Measurements from ENCODE around the gene CACNA1I.

The CACNA1I gene

DNA sequence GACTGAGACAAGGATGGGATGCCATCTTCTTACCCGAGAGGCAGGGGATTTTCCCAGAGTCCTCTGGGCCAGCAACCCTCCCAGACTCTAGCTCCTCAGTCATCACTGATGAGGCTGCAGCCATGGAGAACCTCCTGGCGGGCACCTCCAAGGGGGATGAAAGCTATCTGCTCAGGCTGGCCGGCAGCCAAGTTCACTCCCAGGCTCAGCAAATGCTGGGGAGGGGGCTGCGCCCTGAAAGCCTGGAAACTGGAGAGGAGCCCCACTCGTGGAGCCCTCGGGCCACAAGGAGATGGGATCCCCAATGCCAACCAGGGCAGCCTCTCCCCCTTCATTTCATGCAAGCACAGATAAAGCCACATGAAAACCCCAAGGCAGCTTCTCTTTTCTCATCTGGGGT, 75.0 kb downstream of the CACNA1I start:
- H3K9ac ChIP-seq (ENCODE audit: low read depth, low read length), result no peak overlapping the region
- H3K4me1 ChIP-seq (ENCODE audit: insufficient read depth, low read length), result no peaks in the 10 kb centered on the region
- no peaks in the 10 kb centered on the region for H3K9me3 ChIP-seq (ENCODE audit: insufficient read depth, low read depth, low read length)
- WGBS, result 89% methylated on average over 6 of the region's 6 CpGs
- H3K4me3 ChIP-seq (ENCODE audit: low read length), result no peak overlapping the region
- H3K27me3 ChIP-seq (ENCODE audit: insufficient read depth, low read length), result no peaks in the 10 kb centered on the region
- H3K27ac ChIP-seq (ENCODE audit: low read depth, low read length), result no peak overlapping the region
- H3K36me3 ChIP-seq (ENCODE audit: insufficient read depth, low read length), result no peaks in the 10 kb centered on the region

DNA sequence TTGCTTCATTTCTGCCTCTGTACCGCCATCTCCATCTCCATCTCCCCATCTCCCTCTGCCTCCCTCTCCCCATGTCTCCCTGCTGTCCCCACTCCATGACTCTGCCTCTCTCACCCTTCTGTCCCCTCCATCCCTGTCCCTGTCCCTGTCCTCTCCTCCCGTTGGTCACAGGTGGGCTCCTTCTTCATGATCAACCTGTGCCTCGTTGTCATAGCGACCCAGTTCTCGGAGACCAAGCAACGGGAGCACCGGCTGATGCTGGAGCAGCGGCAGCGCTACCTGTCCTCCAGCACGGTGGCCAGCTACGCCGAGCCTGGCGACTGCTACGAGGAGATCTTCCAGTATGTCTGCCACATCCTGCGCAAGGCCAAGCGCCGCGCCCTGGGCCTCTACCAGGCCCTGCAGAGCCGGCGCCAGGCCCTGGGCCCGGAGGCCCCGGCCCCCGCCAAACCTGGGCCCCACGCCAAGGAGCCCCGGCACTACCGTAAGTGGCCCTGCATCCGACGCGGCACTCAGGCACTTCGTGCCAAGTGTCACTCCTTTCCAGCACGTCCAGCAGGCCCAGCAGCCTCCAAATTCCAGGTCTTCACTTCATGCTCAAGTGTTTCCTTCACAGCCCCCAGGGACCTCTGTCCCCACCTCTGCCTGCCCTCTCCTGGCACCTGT, 76.0 kb downstream of the CACNA1I start:
- Histone ChIP-seq H3K4me1 (ENCODE audit: insufficient read depth, low read length) (no peaks in the 10 kb centered on the region), H3K4me3 (ENCODE audit: low read length) (no peak overlapping the region), H3K9me3 (ENCODE audit: insufficient read depth, low read depth, low read length) (no peaks in the 10 kb centered on the region), H3K9ac (ENCODE audit: low read depth, low read length) (no peak overlapping the region), H3K27me3 (ENCODE audit: insufficient read depth, low read length) (no peaks in the 10 kb centered on the region), H3K36me3 (ENCODE audit: insufficient read depth, low read length) (no peaks in the 10 kb centered on the region), H3K27ac (ENCODE audit: low read depth, low read length) (no peak overlapping the region)
- WGBS, result 95% methylated on average over 31 of the region's 31 CpGs

DNA sequence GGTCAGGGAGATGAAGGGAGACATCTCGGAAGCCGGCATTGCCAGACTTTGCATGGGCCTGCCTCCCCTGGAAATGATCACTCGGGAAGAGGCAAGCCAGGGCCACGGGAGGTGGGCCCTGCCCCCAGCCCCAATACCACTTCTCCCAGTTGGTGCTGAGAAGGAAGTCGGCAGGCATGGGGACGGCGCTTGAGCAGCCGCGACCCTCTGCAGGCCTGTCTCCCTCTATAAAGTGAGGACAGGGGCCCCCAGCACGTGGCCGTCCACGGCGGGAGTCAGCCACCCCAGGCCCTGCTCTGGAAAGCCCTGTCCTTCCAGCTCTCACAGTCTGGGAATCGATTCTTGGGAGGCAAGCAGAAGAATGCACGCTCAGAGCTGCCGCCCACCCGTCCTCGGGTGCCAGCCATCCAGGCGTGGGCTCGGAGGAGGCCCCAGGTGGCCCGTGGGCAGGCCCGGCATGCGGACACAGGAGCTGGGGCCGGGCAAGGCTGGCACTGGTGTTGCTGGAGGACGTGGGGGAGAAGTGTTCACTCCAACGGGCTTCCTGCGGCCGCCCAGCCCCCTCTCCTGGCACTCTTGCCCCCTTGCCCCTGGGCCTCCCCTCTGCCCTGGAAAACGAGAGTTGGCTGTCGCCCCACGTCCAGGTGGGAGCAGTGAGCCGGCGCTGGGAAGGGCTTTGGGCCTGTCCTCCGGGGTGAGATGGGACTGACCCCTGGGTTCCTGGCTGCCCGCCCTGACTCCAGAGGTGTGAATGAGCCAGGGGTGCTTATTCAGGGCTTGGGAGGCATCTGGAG, 77.5 kb downstream of the CACNA1I start:
- 91% methylated on average over 35 of the region's 35 CpGs for WGBS
- H3K36me3 ChIP-seq (ENCODE audit: insufficient read depth, low read length), result no peaks in the 10 kb centered on the region
- no peaks in the 10 kb centered on the region for H3K9me3 ChIP-seq (ENCODE audit: insufficient read depth, low read depth, low read length)
- no peaks in the 10 kb centered on the region for H3K27me3 ChIP-seq (ENCODE audit: insufficient read depth, low read length)
- H3K4me1 ChIP-seq (ENCODE audit: insufficient read depth, low read length), result no peaks in the 10 kb centered on the region
- H3K4me3 ChIP-seq (ENCODE audit: low read length), result no peak overlapping the region
- no peak overlapping the region for H3K9ac ChIP-seq (ENCODE audit: low read depth, low read length)
- H3K27ac ChIP-seq (ENCODE audit: low read depth, low read length), result no peak overlapping the region

DNA sequence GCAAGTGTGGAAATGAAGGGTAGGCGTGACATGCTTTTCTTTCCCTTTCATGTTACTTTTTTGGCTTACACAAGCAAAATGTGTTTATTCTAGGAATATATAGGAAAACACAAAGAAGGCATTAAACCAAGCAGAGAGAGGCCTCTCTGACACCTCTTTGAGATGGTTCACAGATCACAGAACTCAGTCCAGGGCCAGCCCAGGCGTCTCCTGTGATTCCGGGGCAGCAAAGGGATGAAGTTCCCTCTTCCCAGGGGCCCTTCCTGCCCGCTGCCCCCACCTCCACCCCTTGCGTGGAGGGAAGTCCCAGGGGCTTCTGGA, 78.0 kb downstream of the CACNA1I start:
- no peaks in the 10 kb centered on the region for H3K36me3 ChIP-seq (ENCODE audit: insufficient read depth, low read length)
- no peaks in the 10 kb centered on the region for H3K27me3 ChIP-seq (ENCODE audit: insufficient read depth, low read length)
- no peak overlapping the region for H3K9ac ChIP-seq (ENCODE audit: low read depth, low read length)
- H3K27ac ChIP-seq (ENCODE audit: low read depth, low read length), result no peak overlapping the region
- 78% methylated on average over 5 of the region's 5 CpGs for WGBS
- H3K9me3 ChIP-seq (ENCODE audit: insufficient read depth, low read depth, low read length), result no peaks in the 10 kb centered on the region
- no peak overlapping the region for H3K4me3 ChIP-seq (ENCODE audit: low read length)
- no peaks in the 10 kb centered on the region for H3K4me1 ChIP-seq (ENCODE audit: insufficient read depth, low read length)

DNA sequence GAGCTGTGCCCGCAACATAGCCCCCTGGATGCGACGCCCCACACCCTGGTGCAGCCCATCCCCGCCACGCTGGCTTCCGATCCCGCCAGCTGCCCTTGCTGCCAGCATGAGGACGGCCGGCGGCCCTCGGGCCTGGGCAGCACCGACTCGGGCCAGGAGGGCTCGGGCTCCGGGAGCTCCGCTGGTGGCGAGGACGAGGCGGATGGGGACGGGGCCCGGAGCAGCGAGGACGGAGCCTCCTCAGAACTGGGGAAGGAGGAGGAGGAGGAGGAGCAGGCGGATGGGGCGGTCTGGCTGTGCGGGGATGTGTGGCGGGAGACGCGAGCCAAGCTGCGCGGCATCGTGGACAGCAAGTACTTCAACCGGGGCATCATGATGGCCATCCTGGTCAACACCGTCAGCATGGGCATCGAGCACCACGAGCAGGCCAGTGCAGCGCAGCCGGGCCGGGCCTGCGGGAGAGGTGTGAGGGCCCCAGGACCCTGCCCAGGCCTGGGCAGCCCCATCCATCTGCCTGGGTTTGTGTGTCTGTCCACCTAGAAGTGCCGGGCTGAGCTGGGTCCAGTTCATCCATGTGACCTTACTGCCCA, 79.0 kb downstream of the CACNA1I start:
- Histone ChIP-seq H3K36me3 (ENCODE audit: insufficient read depth, low read length) (no peaks in the 10 kb centered on the region), H3K9ac (ENCODE audit: low read depth, low read length) (no peak overlapping the region), H3K4me1 (ENCODE audit: insufficient read depth, low read length) (no peaks in the 10 kb centered on the region), H3K9me3 (ENCODE audit: insufficient read depth, low read depth, low read length) (no peaks in the 10 kb centered on the region), H3K4me3 (ENCODE audit: low read length) (no peak overlapping the region), H3K27ac (ENCODE audit: low read depth, low read length) (no peak overlapping the region), H3K27me3 (ENCODE audit: insufficient read depth, low read length) (no peaks in the 10 kb centered on the region)
- WGBS, result 96% methylated on average over 41 of the region's 41 CpGs

DNA sequence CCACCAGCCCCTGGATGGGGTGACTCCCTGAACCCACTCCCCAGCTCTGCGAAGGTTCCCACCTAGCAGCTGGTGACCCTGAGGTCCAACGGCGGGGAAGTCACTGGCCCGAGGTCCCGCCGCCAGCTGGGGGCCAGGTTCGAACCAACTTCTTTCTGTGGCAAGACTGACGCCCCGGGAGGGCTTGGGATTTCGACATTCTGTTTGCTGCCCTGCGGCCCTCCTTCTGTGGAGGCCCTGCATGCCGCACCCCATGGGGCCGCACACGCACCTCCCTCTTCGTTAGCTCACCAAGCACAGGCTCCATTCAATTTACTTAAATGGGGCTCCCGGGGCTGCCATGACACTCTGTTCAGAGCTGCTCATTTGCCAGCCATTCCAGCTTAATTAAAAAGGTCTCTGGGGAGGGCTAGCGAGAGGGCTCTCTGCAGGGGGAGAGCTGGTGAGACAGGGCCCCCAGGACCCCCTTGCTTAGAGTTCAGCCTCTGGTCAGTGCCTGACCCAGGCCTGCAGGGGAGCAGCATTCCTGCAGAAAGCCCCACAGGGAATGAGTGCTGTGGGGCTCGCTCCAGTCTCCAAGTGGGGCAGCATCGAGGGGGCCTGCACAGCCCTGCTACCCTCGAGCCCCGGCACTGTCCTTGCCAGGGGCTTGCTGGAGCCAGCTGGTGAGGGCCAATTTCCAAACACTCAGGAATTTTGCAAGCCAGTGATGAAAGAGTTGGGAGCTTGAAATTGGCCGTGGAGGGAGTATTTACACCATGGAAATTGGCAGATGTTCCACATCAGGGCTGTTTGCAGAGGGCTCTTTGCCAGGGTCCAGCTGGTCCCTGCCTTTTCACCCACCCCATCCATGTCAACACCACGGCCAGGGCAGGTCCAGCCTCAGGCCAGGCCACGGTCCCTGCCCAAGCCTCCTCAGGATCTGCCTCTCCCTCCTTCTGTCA, 80.8 kb downstream of the CACNA1I start:
- WGBS, result 79% methylated on average over 24 of the region's 24 CpGs
- no peaks in the 10 kb centered on the region for H3K27me3 ChIP-seq (ENCODE audit: insufficient read depth, low read length)

DNA sequence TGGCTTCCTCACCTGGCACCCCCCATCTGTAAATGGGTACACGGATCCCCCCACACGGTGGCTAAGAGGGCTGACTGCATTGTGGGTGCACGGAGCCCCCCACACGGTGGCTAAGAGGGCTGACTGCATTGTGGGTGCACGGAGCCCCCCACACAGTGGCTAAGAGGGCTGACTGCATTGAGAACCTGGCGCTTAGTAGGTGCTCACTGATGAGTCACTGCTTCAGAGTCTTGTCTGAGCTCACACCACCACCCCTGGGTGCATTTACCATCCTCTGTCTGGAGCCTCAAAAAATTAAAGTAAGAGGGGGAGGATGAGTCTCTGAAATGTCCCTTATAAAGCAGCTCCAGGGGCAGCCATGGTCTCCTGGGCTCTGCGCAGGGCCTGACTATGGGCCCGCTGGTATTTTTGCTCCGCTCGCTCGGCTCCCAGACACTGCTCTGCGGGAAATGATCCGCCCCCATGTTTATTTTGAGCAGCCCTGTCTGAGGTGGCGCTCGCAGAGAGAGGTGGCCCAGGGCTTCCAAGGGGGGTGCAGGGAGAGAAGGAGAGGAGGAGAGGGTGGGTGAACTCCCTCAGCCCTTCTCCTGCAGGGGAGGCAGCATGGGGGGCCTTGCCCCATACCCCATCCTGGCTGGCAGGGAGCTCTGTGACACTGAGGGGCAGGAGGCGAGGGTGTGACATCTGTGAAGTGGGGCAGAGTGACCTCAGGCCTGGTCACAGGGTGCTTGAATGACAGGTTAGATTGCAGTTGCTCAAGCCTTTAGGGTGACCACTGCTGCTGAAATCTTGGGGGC, 82.6 kb downstream of the CACNA1I start:
- Histone ChIP-seq H3K27ac (ENCODE audit: low read depth, low read length) (no peak overlapping the region), H3K36me3 (ENCODE audit: insufficient read depth, low read length) (no peaks in the 10 kb centered on the region), H3K9me3 (ENCODE audit: insufficient read depth, low read depth, low read length) (no peaks in the 10 kb centered on the region), H3K9ac (ENCODE audit: low read depth, low read length) (no peak overlapping the region), H3K4me3 (ENCODE audit: low read length) (no peak overlapping the region), H3K4me1 (ENCODE audit: insufficient read depth, low read length) (no peaks in the 10 kb centered on the region), H3K27me3 (ENCODE audit: insufficient read depth, low read length) (peaks cover 3% of the 10 kb centered on the region; the same call in 1 of the 2 replicates)
- 84% methylated on average over 16 of the region's 16 CpGs for WGBS

More for the DNA sequence above, 80.8 kb downstream of the CACNA1I start:
- H3K4me3 ChIP-seq (ENCODE audit: low read length), result no peak overlapping the region
- H3K9me3 ChIP-seq (ENCODE audit: insufficient read depth, low read depth, low read length), result no peaks in the 10 kb centered on the region
- no peaks in the 10 kb centered on the region for H3K36me3 ChIP-seq (ENCODE audit: insufficient read depth, low read length)
- no peaks in the 10 kb centered on the region for H3K4me1 ChIP-seq (ENCODE audit: insufficient read depth, low read length)
- H3K9ac ChIP-seq (ENCODE audit: low read depth, low read length), result no peak overlapping the region
- no peak overlapping the region for H3K27ac ChIP-seq (ENCODE audit: low read depth, low read length)

DNA sequence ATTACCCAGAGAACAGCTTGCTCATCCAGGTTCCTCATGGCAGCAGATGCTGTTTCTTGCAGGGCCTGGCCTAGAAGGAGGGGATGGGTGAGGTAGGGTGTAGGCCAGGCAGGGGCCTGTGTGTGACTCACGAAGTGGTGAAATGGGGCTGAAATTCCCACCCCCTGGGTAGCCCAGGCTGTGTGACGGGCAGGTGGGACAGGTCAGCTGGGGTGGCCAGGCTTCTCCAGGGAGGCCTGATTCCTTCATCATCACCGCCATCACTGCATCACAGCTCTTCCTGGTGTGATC, 83.2 kb downstream of the CACNA1I start:
- 89% methylated on average over 3 of the region's 3 CpGs for WGBS
- H3K9me3 ChIP-seq (ENCODE audit: insufficient read depth, low read depth, low read length), result no peaks in the 10 kb centered on the region
- no peak overlapping the region for H3K4me3 ChIP-seq (ENCODE audit: low read length)
- no peak overlapping the region for H3K27ac ChIP-seq (ENCODE audit: low read depth, low read length)
- H3K9ac ChIP-seq (ENCODE audit: low read depth, low read length), result no peak overlapping the region
- H3K36me3 ChIP-seq (ENCODE audit: insufficient read depth, low read length), result no peaks in the 10 kb centered on the region
- peaks cover 3% of the 10 kb centered on the region; the same call in 1 of the 2 replicates for H3K27me3 ChIP-seq (ENCODE audit: insufficient read depth, low read length)
- no peaks in the 10 kb centered on the region for H3K4me1 ChIP-seq (ENCODE audit: insufficient read depth, low read length)

DNA sequence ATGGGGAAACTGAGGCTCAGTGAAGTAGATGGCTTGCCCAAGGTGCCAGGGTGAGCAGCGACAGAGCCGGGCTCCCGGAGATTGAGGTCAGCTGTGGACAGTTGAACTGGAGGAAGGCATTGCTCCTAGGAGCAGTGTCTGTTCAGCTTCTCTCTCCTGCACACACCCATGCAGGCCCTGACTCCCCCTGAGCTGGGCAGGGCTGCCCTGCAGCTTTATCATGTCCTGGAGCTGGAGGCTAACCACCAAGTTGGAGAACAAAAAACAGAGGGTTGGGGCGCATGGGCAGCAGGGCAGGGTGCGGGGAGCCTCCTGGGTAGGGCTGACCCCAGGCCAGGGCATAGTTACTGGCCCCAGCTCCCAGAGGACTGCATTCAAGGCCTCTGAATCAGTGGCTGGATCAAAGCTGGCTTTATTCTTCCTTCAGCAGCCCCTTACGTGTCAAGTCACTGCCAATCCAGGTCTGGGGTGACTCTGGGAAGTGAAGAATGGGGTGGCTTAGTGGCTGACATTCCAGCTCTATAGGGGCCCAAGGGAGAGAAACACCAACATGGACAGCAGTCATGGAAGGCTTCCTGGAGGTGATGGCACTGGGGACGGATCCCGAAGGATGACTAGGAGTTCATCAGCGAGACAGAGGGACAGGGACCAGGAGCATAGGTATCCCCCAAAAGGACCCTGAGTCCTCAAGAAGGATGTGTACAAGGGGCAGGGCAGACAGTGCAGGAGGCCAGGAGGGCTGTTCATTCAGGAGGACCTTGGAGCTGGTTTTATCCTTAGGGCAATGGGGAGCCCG, 83.8 kb downstream of the CACNA1I start:
- Histone ChIP-seq H3K27ac (ENCODE audit: low read depth, low read length) (no peak overlapping the region), H3K27me3 (ENCODE audit: insufficient read depth, low read length) (peaks cover 3% of the 10 kb centered on the region; the same call in 1 of the 2 replicates), H3K9me3 (ENCODE audit: insufficient read depth, low read depth, low read length) (no peaks in the 10 kb centered on the region), H3K4me3 (ENCODE audit: low read length) (no peak overlapping the region), H3K36me3 (ENCODE audit: insufficient read depth, low read length) (no peaks in the 10 kb centered on the region), H3K4me1 (ENCODE audit: insufficient read depth, low read length) (no peaks in the 10 kb centered on the region), H3K9ac (ENCODE audit: low read depth, low read length) (no peak overlapping the region)
- 93% methylated on average over 10 of the region's 10 CpGs for WGBS

DNA sequence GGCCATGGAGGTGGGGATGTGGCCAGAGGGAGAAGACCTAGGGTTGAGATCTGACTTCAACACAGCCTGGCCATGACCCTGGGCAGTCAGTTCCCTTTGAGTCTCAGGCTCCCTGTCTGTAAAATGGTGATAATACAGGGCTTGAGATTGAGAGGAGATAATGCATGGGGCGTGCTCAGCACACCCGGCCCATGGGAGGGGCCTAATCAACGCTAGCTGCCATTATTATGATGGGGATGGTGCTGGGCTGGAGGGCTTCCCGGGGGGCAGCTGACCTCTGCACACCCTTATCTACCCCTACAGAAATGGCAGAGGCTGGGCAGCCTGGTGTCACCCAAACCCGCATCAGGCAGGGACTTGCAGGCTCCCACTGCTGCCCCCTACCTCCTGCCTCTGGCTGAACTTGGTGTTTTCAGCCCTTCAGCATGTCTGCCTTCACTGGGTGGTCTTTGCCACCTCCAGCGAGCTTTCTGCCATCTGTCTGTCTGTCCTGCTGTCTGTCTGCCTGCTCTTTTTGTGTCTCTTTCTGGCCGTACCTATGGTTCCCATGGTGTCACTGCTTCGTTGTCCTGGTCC, 84.5 kb downstream of the CACNA1I start:
- no peak overlapping the region for H3K27ac ChIP-seq (ENCODE audit: low read depth, low read length)
- WGBS, result 69% methylated on average over 8 of the region's 8 CpGs
- no peaks in the 10 kb centered on the region for H3K36me3 ChIP-seq (ENCODE audit: insufficient read depth, low read length)
- H3K9ac ChIP-seq (ENCODE audit: low read depth, low read length), result no peak overlapping the region
- H3K27me3 ChIP-seq (ENCODE audit: insufficient read depth, low read length), result peaks cover 7% of the 10 kb centered on the region
- no peaks in the 10 kb centered on the region for H3K4me1 ChIP-seq (ENCODE audit: insufficient read depth, low read length)
- no peak overlapping the region for H3K4me3 ChIP-seq (ENCODE audit: low read length)
- no peaks in the 10 kb centered on the region for H3K9me3 ChIP-seq (ENCODE audit: insufficient read depth, low read depth, low read length)
